ENCODE measurements around the gene NOL3. TPM values are rescaled to one million over a fixed set of nuclear protein-coding genes. Genes with fewer than 3 reads are reported as not detected.

The NOL3 gene
- total RNA-seq, 6 experiments from 2014 or later = 21.5 to 44.3 (median 28.1) TPM

GRCh38 chr16:67170949-67171649 is 761 bp downstream of the NOL3 start:
- peak overlapping the region; percentile 70 to 89 (median 77) for H3K27ac ChIP-seq
- peaks cover 0 to 28% (median 7%) of the 10 kb centered on the region in 4 donors for H3K4me1 ChIP-seq
- no peaks in the 10 kb centered on the region for H3K9me3 ChIP-seq
- intact Hi-C loops (cut with DNase I) = no loop called here
- no peaks in the 10 kb centered on the region for H3K27me3 ChIP-seq
- peak overlapping the region; percentile 35 to 56 (median 43) for H3K4me3 ChIP-seq
- H3K36me3 ChIP-seq = no peaks in the 10 kb centered on the region
- ATAC-seq = peak in 3 of 4 donors; percentile 3 to 4 (median 4)
- TF ChIP-seq CTCF (IDR thresholded peaks at IDR 0.05) (no peak), POLR2A (IDR thresholded peaks at IDR 0.05) (no peak)
- no peak for DNase-seq
- WGBS (ENCODE audit: insufficient coverage, low coverage, low lambda C conversion rate, missing lambda C conversion rate) = 27% methylated on average over 3 of the region's 14 CpGs

- ATAC-seq (no peak), DNase-seq (no peak)
- TF ChIP-seq CTCF (IDR thresholded peaks at IDR 0.05) (no peak), POLR2A (IDR thresholded peaks at IDR 0.05) (no peak)
- Histone ChIP-seq H3K4me1 (peaks cover 0 to 37% (median 7%) of the 10 kb centered on the region in 4 donors), H3K9me3 (no peaks in the 10 kb centered on the region), H3K27ac (peak overlapping the region; percentile 63 to 76 (median 71)), H3K36me3 (no peaks in the 10 kb centered on the region), H3K27me3 (no peaks in the 10 kb centered on the region), H3K4me3 (peak overlapping the region; percentile 46 to 48 (median 47))
- 94% methylated on average over 1 of the region's 1 CpG for WGBS (ENCODE audit: insufficient coverage, low coverage, low lambda C conversion rate, missing lambda C conversion rate)
- intact Hi-C loops (cut with DNase I) = no loop called here
These were observed 3.0 kb downstream of the NOL3 start for GRCh38 chr16:67173323-67173722.

DNA sequence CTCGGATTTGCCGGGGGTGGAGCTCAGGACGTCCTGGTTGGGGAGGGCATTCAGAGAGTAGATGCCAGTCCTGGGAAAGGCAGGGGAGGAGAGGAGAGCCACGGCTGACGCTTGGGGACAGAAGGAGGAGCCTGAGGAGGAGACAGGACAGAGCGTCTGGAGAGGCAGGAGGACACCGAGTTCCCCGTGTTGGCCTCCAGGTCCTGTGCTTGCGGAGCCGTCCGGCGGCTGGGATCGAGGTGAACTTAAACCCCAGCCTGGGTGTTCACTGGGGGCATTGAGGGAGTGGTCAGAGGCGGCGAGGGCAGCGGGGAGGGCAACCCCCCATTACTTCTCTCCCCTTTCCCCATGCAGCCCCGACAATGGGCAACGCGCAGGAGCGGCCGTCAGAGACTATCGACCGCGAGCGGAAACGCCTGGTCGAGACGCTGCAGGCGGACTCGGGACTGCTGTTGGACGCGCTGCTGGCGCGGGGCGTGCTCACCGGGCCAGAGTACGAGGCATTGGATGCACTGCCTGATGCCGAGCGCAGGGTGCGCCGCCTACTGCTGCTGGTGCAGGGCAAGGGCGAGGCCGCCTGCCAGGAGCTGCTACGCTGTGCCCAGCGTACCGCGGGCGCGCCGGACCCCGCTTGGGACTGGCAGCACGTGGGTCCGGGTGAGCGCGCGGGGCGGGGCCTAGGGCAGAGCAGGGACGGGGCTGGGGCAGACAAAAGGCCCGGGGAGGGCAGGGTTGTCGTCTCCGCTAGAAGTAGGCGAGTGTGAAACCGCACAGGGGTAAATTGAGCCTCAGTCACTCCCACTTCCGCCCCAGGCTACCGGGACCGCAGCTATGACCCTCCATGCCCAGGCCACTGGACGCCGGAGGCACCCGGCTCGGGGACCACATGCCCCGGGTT is 3.7 kb downstream of the NOL3 start:
- Histone ChIP-seq H3K4me1 (peaks cover 0 to 43% (median 10%) of the 10 kb centered on the region in 4 donors), H3K9me3 (no peaks in the 10 kb centered on the region), H3K36me3 (no peaks in the 10 kb centered on the region), H3K4me3 (peak overlapping the region; percentile 46 to 48 (median 47)), H3K27ac (peak overlapping the region; percentile 63 to 76 (median 71)), H3K27me3 (no peaks in the 10 kb centered on the region)
- intact Hi-C loops (cut with DNase I) = no loop called here
- TF ChIP-seq CTCF (IDR thresholded peaks at IDR 0.05) (peak; percentile 23 to 51 (median 34)), POLR2A (IDR thresholded peaks at IDR 0.05) (peak; percentile 86)
- peak; percentile 62 to 86 (median 82) for ATAC-seq
- DNase-seq = peak; percentile 92 to 96 (median 96)
- WGBS (ENCODE audit: insufficient coverage, low coverage, low lambda C conversion rate, missing lambda C conversion rate) = under 1% methylated on average over 8 of the region's 71 CpGs

- 49% methylated on average over 5 of the region's 31 CpGs for WGBS (ENCODE audit: insufficient coverage, low coverage, low lambda C conversion rate, missing lambda C conversion rate)
- Histone ChIP-seq H3K27me3 (no peaks in the 10 kb centered on the region), H3K4me1 (peaks cover 0 to 36% (median 10%) of the 10 kb centered on the region in 4 donors), H3K27ac (peak overlapping the region; percentile 63 to 76 (median 71)), H3K36me3 (no peaks in the 10 kb centered on the region), H3K4me3 (peak overlapping the region; percentile 46 to 48 (median 47)), H3K9me3 (no peaks in the 10 kb centered on the region)
- no peak for TF ChIP-seq POLR2A (IDR thresholded peaks at IDR 0.05)
- TF ChIP-seq CTCF (IDR thresholded peaks at IDR 0.05) = no peak
- intact Hi-C loops (cut with DNase I) = no loop called here
- no peak for ATAC-seq
- no peak for DNase-seq
These were observed 4.4 kb downstream of the NOL3 start for GRCh38 chr16:67174706-67175231.

All from right lobe of liver (tissue), 6 donors.